Heart left ventricle (tissue), 16 donors: Measurements from ENCODE around the gene SLC7A5. TPM values are rescaled to one million over a fixed set of nuclear protein-coding genes. Genes with fewer than 3 reads are reported as not detected.
A peak's percentile ranks its signal among the peaks of the same experiment; 100 is the strongest.

Source experiments
- ATAC-seq, 4 donors: fragments of 200-7000 bp; cut with Tn5 transposase; one replicate each; pipeline ENCODE4 v1.9.1; 2020 to 2022; ENCODE audit warnings: moderate library complexity in 4 of 4, mild to moderate bottlenecking in 3 of 4, moderate number of reproducible peaks in 1 of 4
- DNase-seq, 5 donors: peaks; one replicate each; pipeline ENCODE4 v3.0.0-alpha.2; 2020
- H3K27ac ChIP-seq, 12 donors: fragments of 200-600 bp; sonication (generic) in 4 of 12; one replicate each; pipeline versions ENCODE4 v1.5.0 to v1.8.0; 2016 to 2022; ENCODE audit warnings: mild to moderate bottlenecking in 2 of 12
- H3K27me3 ChIP-seq, 9 donors: fragments of 200-600 bp; sonication (generic) in 2 of 9; one replicate each; pipeline versions ENCODE4 v1.5.1 to v1.8.0; 2016 to 2022; ENCODE audit warnings: mild to moderate bottlenecking in 3 of 9
- H3K36me3 ChIP-seq, 9 donors: fragments of 200-600 bp; sonication (generic) in 2 of 9; one replicate each; pipeline versions ENCODE4 v1.5.0 to v1.8.0; 2018 to 2022; ENCODE audit warnings: mild to moderate bottlenecking in 2 of 9
- H3K4me1 ChIP-seq, 12 donors: fragments of 200-600 bp; sonication (generic) in 4 of 12; one replicate each; pipeline versions ENCODE4 v1.5.0 to v1.8.0; 2016 to 2022; ENCODE audit warnings: mild to moderate bottlenecking in 3 of 12
- H3K4me3 ChIP-seq, 12 donors: fragments of 200-600 bp; sonication (generic) in 4 of 12; one replicate each; pipeline versions ENCODE4 v1.5.0 to v1.8.0; 2017 to 2022; ENCODE audit warnings: mild to moderate bottlenecking in 9 of 12, moderate library complexity in 4 of 12
- H3K9me3 ChIP-seq, 12 donors: fragments of 200-600 bp; sonication (generic) in 4 of 12; one replicate each; pipeline versions ENCODE4 v1.5.0 to v1.8.0; 2016 to 2022; ENCODE audit warnings: mild to moderate bottlenecking in 1 of 12
- POLR2A ChIP-seq, 2 donors: fragments of 450-650 bp; IDR thresholded peaks; one replicate each; pipeline ENCODE4 v1.6.1; 2017; ENCODE audit warnings: antibody characterized with exemption in 2 of 2, mild to moderate bottlenecking in 2 of 2, moderate library complexity in 2 of 2
- WGBS, 4 donors: extraction: QIAGEN DNeasy Blood & Tissue Kit in 2 of 4; methylation state at CpG; one replicate each; pipeline versions ENCODE4 v1.1.5 to v1.1.7; 2013 to 2018; 5-methylcytosine and 5-hydroxymethylcytosine counted together
- intact Hi-C, 10 donors: fragments of 100-400 bp; cut with DNase I; formaldehyde crosslinking; loops; one replicate each; pipeline versions ENCODE4 v1.11.1 to v1.14.2; 2022
- polyA plus RNA-seq, 2 donors: library from polyadenylated mRNA; stranded (reverse); fragments of 200-250 nt; gene quantifications; one replicate each; pipeline ENCODE4 v1.2.3, GENCODE V29; 2013
- total RNA-seq, 9 donors: library from RNA; depleted of rRNA in 2 of 9; stranded (reverse); fragments of >200 nt in 2 of 9; fragmentation: NEBNext Ultra II Directional in 3 of 9; extraction: Animal tissue kit (Norgen Biotek cat#: 25700) in 3 of 9; gene quantifications; one replicate each; pipeline versions ENCODE4 v1.1.0 to v1.2.4, GENCODE V29; 2016 to 2023
- TF ChIP-seq, protein P1 (sequence below), 12 donors: fragments of 200-600 bp; sonication (generic) in 4 of 12; IDR thresholded peaks; one replicate each; pipeline versions ENCODE4 v1.5.0 to v1.8.0; 2018 to 2022; ENCODE audit warnings: antibody characterized with exemption in 12 of 12, mild to moderate bottlenecking in 5 of 12
- donor health status: ischemic (EF 13 %, LVEDD 7.1; RV severe dilation, severe dysfunction).
- donor health status: healthy with polysubstance abuse.
- donor health status: DM: no; HTN: yes; CAD: no.
- donor health status: DM: no; HTN: no; CAD: no.
- donor health status: ischemic (EF 25% LVEDD 6.9; RV normal size, moderate dysfunction).
- donor health status: ischemic (EF 25% LVEDD 5.7; RV mildly dilated, moderate dysfunction).
- donor health status: healthy.
- donor health status: DM: yes; HTN: yes; CAD: no.
- donor health status: ischemic (EF 35%, LVEDD 5.7; RV mildly dilated, moderate dysfunction).
- donor health status: nonischemic (EF 11% LVEDD 7.7; RV severe dilation, severe dysfunction).
- donor health status: DM: yes; HTN: yes; CAD: no.
- donor health status: PGD.
- donor health status: ischemic (EF 29% LVEDD 5.4; RV normal size, mild dysfunction).
- donor health status: nonischemic (EF 23%, LVEDD 6.1; RV moderate dilation, normal function).

The SLC7A5 gene
- total and polyA plus RNA-seq, 11 donors, result 1.7 to 12.2 (median 3.2) TPM

DNA sequence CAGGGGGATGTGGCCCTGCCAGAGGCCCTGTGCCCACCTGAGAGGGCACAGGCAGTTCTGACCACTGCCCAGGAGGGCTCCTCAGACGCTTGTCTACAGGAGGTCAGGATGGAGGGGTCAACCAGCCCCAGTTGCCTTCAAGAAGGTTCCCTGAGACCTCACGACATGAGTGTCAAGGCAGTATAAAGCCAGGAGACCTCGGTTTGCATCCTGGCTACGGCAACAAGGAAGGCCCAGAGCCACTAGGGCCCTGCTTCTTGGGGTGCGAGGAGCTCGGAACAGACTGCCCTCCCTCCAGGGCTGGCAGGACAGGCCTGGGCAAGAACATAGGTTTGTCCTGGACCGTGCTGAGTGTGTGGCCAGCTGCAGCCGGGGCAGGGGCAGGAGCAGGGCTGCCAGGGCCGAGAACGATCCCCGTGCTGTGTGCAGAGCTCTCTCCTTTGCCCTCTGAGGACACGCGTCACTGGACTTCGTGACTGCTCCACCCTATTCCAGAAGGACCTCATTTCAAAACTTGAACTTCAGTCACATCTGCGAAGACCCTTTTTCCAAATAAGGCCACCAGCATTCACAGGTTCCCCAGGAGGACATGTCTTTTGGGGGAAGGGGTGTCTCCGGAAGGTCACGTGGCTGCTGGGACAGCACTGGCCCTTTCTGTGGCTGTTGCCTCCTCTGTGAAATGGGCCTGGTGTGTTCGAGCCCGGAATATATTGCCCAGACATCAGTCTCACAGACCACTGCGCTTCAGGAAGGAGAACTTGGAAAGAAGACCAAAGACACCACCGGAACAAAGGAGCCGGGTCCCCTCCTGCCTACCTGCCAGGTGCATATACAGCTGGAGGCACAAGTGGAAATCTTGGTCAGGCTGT is 27.7 kb downstream of the SLC7A5 start:
- Histone ChIP-seq H3K4me1 (peaks cover 0 to 17% (median 4%) of the 10 kb centered on the region in 12 donors), H3K27me3 (no peaks in the 10 kb centered on the region), H3K9me3 (no peaks in the 10 kb centered on the region), H3K4me3 (no peak overlapping the region), H3K36me3 (peaks cover 0 to 39% (median 0%) of the 10 kb centered on the region in 9 donors), H3K27ac (no peak overlapping the region)
- ATAC-seq, result no peak
- WGBS, 4 donors, result 94 to 97% (median 95%) methylated on average over 18 to 22 of the region's 22 CpGs
- TF ChIP-seq, protein P1, sequence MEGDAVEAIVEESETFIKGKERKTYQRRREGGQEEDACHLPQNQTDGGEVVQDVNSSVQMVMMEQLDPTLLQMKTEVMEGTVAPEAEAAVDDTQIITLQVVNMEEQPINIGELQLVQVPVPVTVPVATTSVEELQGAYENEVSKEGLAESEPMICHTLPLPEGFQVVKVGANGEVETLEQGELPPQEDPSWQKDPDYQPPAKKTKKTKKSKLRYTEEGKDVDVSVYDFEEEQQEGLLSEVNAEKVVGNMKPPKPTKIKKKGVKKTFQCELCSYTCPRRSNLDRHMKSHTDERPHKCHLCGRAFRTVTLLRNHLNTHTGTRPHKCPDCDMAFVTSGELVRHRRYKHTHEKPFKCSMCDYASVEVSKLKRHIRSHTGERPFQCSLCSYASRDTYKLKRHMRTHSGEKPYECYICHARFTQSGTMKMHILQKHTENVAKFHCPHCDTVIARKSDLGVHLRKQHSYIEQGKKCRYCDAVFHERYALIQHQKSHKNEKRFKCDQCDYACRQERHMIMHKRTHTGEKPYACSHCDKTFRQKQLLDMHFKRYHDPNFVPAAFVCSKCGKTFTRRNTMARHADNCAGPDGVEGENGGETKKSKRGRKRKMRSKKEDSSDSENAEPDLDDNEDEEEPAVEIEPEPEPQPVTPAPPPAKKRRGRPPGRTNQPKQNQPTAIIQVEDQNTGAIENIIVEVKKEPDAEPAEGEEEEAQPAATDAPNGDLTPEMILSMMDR (IDR thresholded peaks at IDR 0.05), result no peak
- DNase-seq, result no peak
- intact Hi-C loops, result no loop called here

DNA sequence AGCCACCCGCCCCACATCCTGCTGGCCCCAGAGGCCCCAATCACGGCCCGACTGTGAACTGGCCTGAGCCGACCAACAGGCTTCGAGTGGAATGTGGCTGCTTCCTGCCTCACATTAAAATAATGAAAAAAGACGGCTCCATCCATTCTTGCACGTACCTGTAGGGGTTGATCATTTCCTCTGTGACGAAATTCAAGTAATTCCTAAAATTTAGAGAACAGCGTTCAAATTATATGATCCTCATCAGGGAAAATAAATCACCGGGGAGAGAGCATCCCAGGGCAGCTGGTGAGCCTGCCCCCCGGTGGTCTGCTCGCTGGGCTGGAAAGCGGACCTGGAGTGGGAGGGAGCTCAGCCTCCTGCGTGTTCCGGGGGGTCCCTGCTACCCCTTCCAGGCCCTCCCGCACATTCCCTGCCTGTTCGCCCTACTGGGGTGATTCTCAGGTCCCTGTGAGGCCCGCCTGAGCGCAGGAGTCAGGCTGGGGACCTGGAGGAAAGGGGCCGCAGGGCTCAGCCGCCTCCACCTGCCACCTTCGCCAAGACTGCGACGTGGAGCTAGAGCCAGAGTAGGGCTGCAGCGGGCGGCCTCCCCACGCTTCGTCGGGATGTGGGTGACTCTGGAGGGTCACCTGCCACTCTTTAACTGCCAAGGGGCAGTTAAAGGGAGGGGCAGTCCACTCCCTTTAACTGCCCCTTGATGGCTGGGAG is 28.9 kb downstream of the SLC7A5 start:
- WGBS, 4 donors, result 84 to 92% (median 86%) methylated on average over 21 to 29 of the region's 29 CpGs
- intact Hi-C loops, result no loop called here
- peak in 1 of 5 donors; percentile 21 for DNase-seq

DNA sequence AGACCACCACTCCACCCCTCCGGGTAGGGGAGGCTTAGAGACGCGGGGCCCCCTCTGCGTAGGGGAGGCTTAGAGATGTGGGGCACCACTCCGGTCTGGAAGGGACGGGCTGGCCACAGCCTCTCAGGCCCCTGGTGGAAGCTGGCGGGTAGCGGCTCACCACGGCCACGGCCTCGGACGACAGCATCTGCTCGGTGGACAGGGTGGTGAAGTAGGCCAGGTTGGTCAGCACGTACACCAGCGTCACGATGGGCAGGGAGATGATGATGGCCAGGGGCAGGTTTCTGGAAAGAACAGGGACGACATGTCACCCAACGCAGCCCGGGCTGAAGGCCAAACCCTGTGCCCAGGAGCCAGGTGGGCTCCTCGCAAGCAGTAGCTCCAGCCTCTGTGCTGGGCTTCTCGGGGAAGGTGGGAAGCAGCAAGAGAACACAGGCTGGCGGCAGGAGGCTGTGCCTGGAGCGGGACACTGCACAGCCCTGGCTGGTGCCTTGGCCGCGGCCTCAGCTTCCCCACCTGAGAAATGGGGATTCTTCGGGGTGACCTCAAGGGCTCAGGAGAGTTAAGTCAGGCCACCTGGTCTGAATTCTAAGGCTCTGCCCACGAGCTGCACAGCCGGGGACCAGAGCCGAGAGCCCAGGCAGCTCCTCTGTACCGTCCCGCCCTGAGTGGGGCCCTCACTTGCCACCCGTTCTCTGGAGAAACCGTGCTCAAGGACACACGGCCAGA is 29.6 kb downstream of the SLC7A5 start:
- Histone ChIP-seq H3K9me3 (no peaks in the 10 kb centered on the region), H3K4me1 (peaks cover 0 to 10% (median 3%) of the 10 kb centered on the region in 12 donors), H3K36me3 (peaks cover 0 to 48% (median 0%) of the 10 kb centered on the region in 9 donors), H3K27me3 (no peaks in the 10 kb centered on the region), H3K4me3 (no peak overlapping the region), H3K27ac (no peak overlapping the region)
- peak in 1 of 5 donors; percentile 22 for DNase-seq
- ATAC-seq, result no peak
- intact Hi-C loops, result no loop called here
- no peak for TF ChIP-seq POLR2A (IDR thresholded peaks at IDR 0.05)
- TF ChIP-seq, protein P1 (IDR thresholded peaks at IDR 0.05), result no peak
- WGBS, 4 donors, result 88 to 94% (median 89%) methylated on average over 31 to 34 of the region's 34 CpGs

More for the DNA sequence above, 28.9 kb downstream of the SLC7A5 start:
- Histone ChIP-seq H3K4me1 (peaks cover 0 to 8% (median 0%) of the 10 kb centered on the region in 12 donors), H3K27me3 (no peaks in the 10 kb centered on the region), H3K9me3 (no peaks in the 10 kb centered on the region), H3K36me3 (peaks cover 0 to 48% (median 0%) of the 10 kb centered on the region in 9 donors), H3K27ac (no peak overlapping the region), H3K4me3 (no peak overlapping the region)
- ATAC-seq, result no peak
- no peak for TF ChIP-seq POLR2A (IDR thresholded peaks at IDR 0.05)
- TF ChIP-seq, protein P1 (IDR thresholded peaks at IDR 0.05), result no peak
